ENCODE data around the gene CENPA.

The CENPA gene

GRCh38 chr2:26785431-26786206, at the start of gene CENPA:
TSS of gene CENPA (plus strand) at chr2:26786056. CDS start at chr2:26786197, 141 bp downstream.
- peak; percentile 26 for TF ChIP-seq CTCF (conservative IDR thresholded peaks at IDR 0.05; ENCODE audit: low read depth, low read length)
- H3K4me3 ChIP-seq (ENCODE audit: low read depth, low read length) = peak within 1 kb of the TSS; percentile 76
- peak; percentile 100 for DNase-seq (ENCODE audit: low read depth)

DNA sequence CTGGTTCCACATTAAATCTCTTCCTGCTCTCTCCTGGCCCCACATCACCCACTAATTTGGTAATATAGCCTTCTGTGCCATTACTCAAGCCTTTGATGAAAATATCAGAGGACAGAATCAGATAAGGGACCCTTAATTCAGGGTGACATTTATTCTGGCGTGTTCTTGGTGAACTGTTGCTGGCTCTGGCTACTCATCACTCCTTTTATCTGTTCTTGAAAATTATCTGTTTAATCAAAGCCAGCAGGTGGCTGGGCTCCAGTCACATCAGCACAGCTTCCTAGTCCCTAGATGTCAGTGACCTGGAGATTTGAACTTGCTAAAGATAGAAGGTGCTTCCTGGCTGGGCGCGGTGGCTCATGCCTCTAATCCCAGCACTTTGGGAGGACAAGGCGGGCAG, 48.6 kb upstream of the CENPA start:
- no peak for TF ChIP-seq CTCF (conservative IDR thresholded peaks at IDR 0.05; ENCODE audit: low read depth, low read length)
- DNase-seq (ENCODE audit: low read depth) = no peak
- no peak overlapping the region for H3K4me3 ChIP-seq (ENCODE audit: low read depth, low read length)

DNA sequence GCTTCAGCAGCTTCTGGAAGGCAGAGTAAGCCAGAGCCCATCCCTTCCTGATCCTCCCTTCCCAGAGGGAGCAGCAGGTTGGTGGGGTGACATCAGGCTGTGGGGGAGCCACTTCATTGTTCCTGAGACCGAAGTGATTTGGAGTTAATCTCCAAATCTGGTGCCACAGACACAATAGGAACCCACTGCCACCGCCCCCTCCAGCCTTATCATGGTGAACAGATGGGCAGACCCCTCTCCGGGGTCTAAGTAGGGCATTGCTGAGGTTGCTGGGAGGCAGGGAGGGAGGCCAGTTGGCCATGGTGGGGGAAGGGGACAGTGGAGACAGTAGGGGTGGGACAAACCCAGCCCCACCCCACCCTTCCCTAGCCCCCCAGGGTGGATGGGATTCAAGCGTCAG, 47.4 kb upstream of the CENPA start:
- no peak for TF ChIP-seq CTCF (conservative IDR thresholded peaks at IDR 0.05; ENCODE audit: low read depth, low read length)
- DNase-seq (ENCODE audit: low read depth) = no peak
- no peak overlapping the region for H3K4me3 ChIP-seq (ENCODE audit: low read depth, low read length)

- no peak overlapping the region for H3K4me3 ChIP-seq (ENCODE audit: low read depth, low read length)
- DNase-seq (ENCODE audit: low read depth) = no peak
- no peak for TF ChIP-seq CTCF (conservative IDR thresholded peaks at IDR 0.05; ENCODE audit: low read depth, low read length)
Measured at GRCh38 chr2:26739514-26739913, 46.3 kb upstream of the CENPA start.

GRCh38 chr2:26740346-26740745, 45.5 kb upstream of the CENPA start:
- TF ChIP-seq CTCF (conservative IDR thresholded peaks at IDR 0.05; ENCODE audit: low read depth, low read length) = no peak
- no peak overlapping the region for H3K4me3 ChIP-seq (ENCODE audit: low read depth, low read length)
- DNase-seq (ENCODE audit: low read depth) = no peak

GRCh38 chr2:26740890-26741302, 45.0 kb upstream of the CENPA start:
- peak; percentile 11 for TF ChIP-seq CTCF (conservative IDR thresholded peaks at IDR 0.05; ENCODE audit: low read depth, low read length)
- DNase-seq (ENCODE audit: low read depth) = no peak

More at GRCh38 chr2:26740890-26741302, 45.0 kb upstream of the CENPA start:
- no peak overlapping the region for H3K4me3 ChIP-seq (ENCODE audit: low read depth, low read length)

Measured in choroid plexus epithelial cell (primary cell).